Heart left ventricle (tissue), 13 donors: ENCODE measurements around the gene DFFB.

Experiments used
- CTCF ChIP-seq, 12 donors: fragments of 200-600 bp; sonication (generic) in 4 of 12; IDR thresholded peaks; one replicate each; pipeline versions ENCODE4 v1.5.0 to v1.8.0; 2018 to 2022; ENCODE audit warnings: antibody characterized with exemption in 12 of 12, mild to moderate bottlenecking in 5 of 12
- POLR2A ChIP-seq, 2 donors: fragments of 450-650 bp; IDR thresholded peaks; one replicate each; pipeline ENCODE4 v1.6.1; 2017; ENCODE audit warnings: antibody characterized with exemption in 2 of 2, mild to moderate bottlenecking in 2 of 2, moderate library complexity in 2 of 2
- donor health status: ischemic (EF 13 %, LVEDD 7.1; RV severe dilation, severe dysfunction).
- donor health status: DM: no; HTN: yes; CAD: no.
- donor health status: DM: no; HTN: no; CAD: no.
- donor health status: ischemic (EF 25% LVEDD 6.9; RV normal size, moderate dysfunction).
- donor health status: ischemic (EF 25% LVEDD 5.7; RV mildly dilated, moderate dysfunction).
- donor health status: ischemic (EF 35%, LVEDD 5.7; RV mildly dilated, moderate dysfunction).
- donor health status: nonischemic (EF 11% LVEDD 7.7; RV severe dilation, severe dysfunction).
- donor health status: DM: yes; HTN: yes; CAD: no.
- donor health status: PGD.
- donor health status: ischemic (EF 29% LVEDD 5.4; RV normal size, mild dysfunction).
- donor health status: nonischemic (EF 23%, LVEDD 6.1; RV moderate dilation, normal function).

- no peak for TF ChIP-seq CTCF (IDR thresholded peaks at IDR 0.05)
- no peak for TF ChIP-seq POLR2A (IDR thresholded peaks at IDR 0.05)
Observed at GRCh38 chr1:3932156-3932919, 75.1 kb downstream of the DFFB start.
